Measurements from ENCODE around the gene NT5C3B.

The NT5C3B gene

GRCh38 chr17:41818024-41818423, 18.0 kb downstream of the NT5C3B start:
- no peaks in the 10 kb centered on the region for H3K4me1 ChIP-seq
- no peak for TF ChIP-seq CTCF (IDR thresholded peaks at IDR 0.05; ENCODE audit: low read depth, low read length)
- H3K36me3 ChIP-seq: peaks cover 46% of the 10 kb centered on the region
- no peak for DNase-seq
- H3K4me3 ChIP-seq (ENCODE audit: low read depth, low read length): no peak overlapping the region
- H3K27me3 ChIP-seq: no peaks in the 10 kb centered on the region
- no peaks in the 10 kb centered on the region for H3K9me3 ChIP-seq

DNA sequence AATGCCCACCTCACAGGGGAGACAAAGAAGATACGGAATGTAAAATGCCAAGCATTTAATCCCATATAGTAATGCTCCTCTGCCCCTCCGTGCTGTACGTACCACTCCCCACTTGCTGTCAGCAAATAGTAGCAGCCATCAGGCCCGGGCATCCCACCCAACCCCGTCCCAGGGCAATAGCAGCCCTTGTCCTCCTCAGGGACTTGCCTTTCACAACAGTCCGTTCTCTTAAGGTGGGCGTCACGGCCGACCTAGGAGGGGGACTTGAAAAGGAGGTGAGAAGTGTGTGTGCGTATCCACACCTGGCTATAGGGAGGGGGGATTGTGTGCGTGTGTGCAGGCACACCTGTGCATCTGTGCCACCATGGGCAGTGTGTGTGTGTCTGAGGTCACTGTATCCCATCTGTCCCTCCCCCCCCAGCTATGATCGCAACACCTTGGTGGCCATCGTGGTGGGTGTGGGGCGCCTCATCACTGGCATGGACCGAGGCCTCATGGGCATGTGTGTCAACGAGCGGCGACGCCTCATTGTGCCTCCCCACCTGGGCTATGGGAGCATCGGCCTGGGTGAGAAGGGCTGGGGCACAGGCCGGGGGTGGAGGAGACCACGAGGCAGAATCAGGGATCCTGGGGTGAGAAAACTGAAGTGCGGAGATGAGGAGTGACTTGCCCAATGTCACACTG, 19.3 kb downstream of the NT5C3B start:
- no peak for DNase-seq
- TF ChIP-seq CTCF (IDR thresholded peaks at IDR 0.05; ENCODE audit: low read depth, low read length): no peak
- peaks cover 40% of the 10 kb centered on the region for H3K36me3 ChIP-seq
- H3K4me1 ChIP-seq: no peaks in the 10 kb centered on the region
- H3K4me3 ChIP-seq (ENCODE audit: low read depth, low read length): no peak overlapping the region
- no peaks in the 10 kb centered on the region for H3K27me3 ChIP-seq
- H3K9me3 ChIP-seq: no peaks in the 10 kb centered on the region

- peak; percentile 29 for DNase-seq
- Histone ChIP-seq H3K27me3 (no peaks in the 10 kb centered on the region), H3K4me1 (no peaks in the 10 kb centered on the region), H3K4me3 (ENCODE audit: low read depth, low read length) (peak overlapping the region; percentile 99), H3K36me3 (peaks cover 23% of the 10 kb centered on the region), H3K9me3 (no peaks in the 10 kb centered on the region)
- no peak for TF ChIP-seq CTCF (IDR thresholded peaks at IDR 0.05; ENCODE audit: low read depth, low read length)
Observed at GRCh38 chr17:41814195-41814594, 21.8 kb downstream of the NT5C3B start.

DNA sequence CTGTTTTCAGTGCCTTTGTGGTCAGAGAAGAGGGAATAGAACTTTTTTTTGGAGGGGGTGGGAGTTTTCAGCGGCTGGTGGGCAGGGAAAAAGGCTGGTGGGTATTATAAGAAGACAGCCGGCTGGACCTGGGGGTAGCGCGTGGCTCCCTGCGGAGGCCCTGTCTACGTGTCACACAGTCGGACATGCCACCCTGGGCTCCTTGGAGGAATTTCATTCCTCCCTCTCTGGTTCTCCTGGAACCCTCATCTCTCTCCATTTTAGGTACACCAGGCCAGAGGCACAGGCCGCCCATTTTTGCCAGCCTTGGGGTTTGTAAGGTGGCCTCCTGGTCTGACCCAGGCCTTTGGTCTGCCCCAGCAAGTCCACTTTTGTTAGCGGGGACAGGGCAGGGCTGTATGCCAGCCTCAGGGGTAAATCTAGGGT, 22.3 kb downstream of the NT5C3B start:
- peaks cover 27% of the 10 kb centered on the region for H3K36me3 ChIP-seq
- H3K9me3 ChIP-seq: no peaks in the 10 kb centered on the region
- H3K4me1 ChIP-seq: no peaks in the 10 kb centered on the region
- H3K27me3 ChIP-seq: no peaks in the 10 kb centered on the region
- no peak for TF ChIP-seq CTCF (IDR thresholded peaks at IDR 0.05; ENCODE audit: low read depth, low read length)
- DNase-seq: no peak
- peak overlapping the region; percentile 99 for H3K4me3 ChIP-seq (ENCODE audit: low read depth, low read length)

DNA sequence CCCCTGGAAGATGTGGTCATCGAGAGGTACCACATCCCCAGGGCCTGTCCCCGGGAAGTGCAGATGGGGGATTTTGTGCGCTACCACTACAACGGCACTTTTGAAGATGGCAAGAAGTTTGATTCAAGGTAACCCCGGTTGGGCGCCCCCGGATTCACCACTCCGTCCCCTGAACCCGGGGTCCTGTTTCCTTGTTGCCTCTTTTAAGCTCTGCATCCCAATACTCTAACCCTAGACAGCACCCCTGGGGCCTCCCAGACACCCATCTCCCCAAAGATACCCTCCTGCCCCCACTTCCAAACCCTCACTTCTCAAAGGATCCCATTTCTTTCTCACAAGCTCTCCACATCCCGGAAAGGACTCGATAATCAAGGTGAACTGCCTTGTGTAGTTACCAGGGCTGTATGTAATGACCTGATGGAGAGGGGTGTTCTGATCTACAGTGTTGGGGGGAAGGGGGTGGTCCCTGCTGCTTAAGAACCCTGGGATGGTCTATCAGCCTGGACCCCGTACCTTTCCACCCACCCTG, 22.8 kb downstream of the NT5C3B start:
- H3K9me3 ChIP-seq: no peaks in the 10 kb centered on the region
- no peaks in the 10 kb centered on the region for H3K4me1 ChIP-seq
- no peak for TF ChIP-seq CTCF (IDR thresholded peaks at IDR 0.05; ENCODE audit: low read depth, low read length)
- H3K27me3 ChIP-seq: no peaks in the 10 kb centered on the region
- H3K4me3 ChIP-seq (ENCODE audit: low read depth, low read length): peak overlapping the region; percentile 99
- no peak for DNase-seq
- peaks cover 28% of the 10 kb centered on the region for H3K36me3 ChIP-seq

DNA sequence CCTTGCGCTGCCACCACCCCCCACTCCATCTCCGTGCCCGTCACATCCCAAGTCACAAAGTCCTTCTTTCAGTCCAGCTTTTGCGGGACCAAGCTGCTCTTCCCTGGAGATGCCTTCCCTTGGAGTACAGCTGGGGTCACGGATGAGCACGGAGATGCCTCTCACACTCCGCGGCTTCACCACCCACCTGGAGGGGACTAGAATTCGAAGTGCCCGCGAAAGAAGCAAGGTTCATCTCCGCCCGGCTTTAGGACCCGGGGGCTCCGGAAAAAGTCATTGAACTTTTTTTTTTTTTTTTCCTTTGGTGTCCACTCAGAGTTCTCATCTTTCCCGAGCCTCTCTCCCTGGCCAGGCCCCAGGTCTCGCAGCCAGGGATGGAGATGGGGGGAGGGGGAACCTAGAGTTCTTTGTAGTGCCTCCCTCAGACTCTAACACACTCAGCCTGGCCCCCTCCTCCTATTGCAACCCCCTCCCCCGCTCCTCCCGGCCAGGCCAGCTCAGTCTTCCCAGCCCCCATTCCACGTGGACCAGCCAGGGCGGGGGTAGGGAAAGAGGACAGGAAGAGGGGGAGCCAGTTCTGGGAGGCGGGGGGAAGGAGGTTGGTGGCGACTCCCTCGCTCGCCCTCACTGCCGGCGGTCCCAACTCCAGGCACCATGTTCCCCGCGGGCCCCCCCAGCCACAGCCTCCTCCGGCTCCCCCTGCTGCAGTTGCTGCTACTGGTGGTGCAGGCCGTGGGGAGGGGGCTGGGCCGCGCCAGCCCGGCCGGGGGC, 23.5 kb downstream of the NT5C3B start, which contains the start of gene FKBP10:
TSS of gene FKBP10 (plus strand) at position 624 of the 771 bp plus-strand sequence. CDS start at position 655, 31 bp downstream.
- Histone ChIP-seq H3K4me1 (no peaks in the 10 kb centered on the region), H3K4me3 (ENCODE audit: low read depth, low read length) (peak within 1 kb of the TSS; percentile 99)

More for the DNA sequence above, 23.5 kb downstream of the NT5C3B start, which contains the start of gene FKBP10:
- peaks cover 28% of the 10 kb centered on the region for H3K36me3 ChIP-seq
- no peaks in the 10 kb centered on the region for H3K9me3 ChIP-seq
- no peak for TF ChIP-seq CTCF (IDR thresholded peaks at IDR 0.05; ENCODE audit: low read depth, low read length)
- no peaks in the 10 kb centered on the region for H3K27me3 ChIP-seq
- peak; percentile 96 for DNase-seq

Data from BE2C (cell line).